IMR-90 (cell line): Measurements from ENCODE around the gene JPH3. TPM values are rescaled to one million over a fixed set of nuclear protein-coding genes. Genes with fewer than 3 reads are reported as not detected.
A peak's percentile ranks its signal among the peaks of the same experiment; 100 is the strongest.

ENCODE experiments used
- ATAC-seq: fragments of 200-7000 bp; cut with Tn5 transposase; 2 replicates; pipeline ENCODE4 v1.9.1; 2020; ENCODE audit warnings: low read depth, mild to moderate bottlenecking, moderate library complexity
- BruUV-seq: library from RNA; stranded (reverse); fragments of 400-500 nt; replicated peaks from 2 replicates; lab custom pipeline; 2021; lab: Mats Ljungman, UMichigan
- CTCF ChIA-PET: fragments of 300-600 bp; formaldehyde crosslinking; extraction: SDS; loops from one replicate; lab custom pipeline; 2021; ENCODE audit warnings: antibody characterized with exemption; lab: Yijun Ruan, JAX
- POLR2A ChIA-PET: fragments of 300-600 bp; sonication (Branson Sonifier 250); formaldehyde crosslinking; loops from one replicate; lab custom pipeline; 2022; ENCODE audit warnings: antibody characterized with exemption; ENCODE audit not compliant: unreplicated experiment; lab: Charles Lee
- DNase-seq: peaks from one replicate; pipeline ENCODE4 v3.0.0; 2013
- H2AFZ ChIP-seq: replicated peaks from 2 replicates; pipeline ENCODE3; 2013; ENCODE audit warnings: low read length, mild to moderate bottlenecking; ENCODE audit not compliant: poor library complexity
- H2AK5ac ChIP-seq: 2 replicates; pipeline ENCODE4 v1.6.1; 2013; ENCODE audit warnings: low read depth, low read length, inconsistent platforms
- H2AK9ac ChIP-seq: replicated peaks from 2 replicates; pipeline ENCODE3; 2013; ENCODE audit warnings: mild to moderate bottlenecking, low read depth, low read length, moderate library complexity; ENCODE audit not compliant: poor library complexity
- H2BK120ac ChIP-seq: 2 replicates; pipeline ENCODE4 v1.6.1; 2013; ENCODE audit warnings: low read depth, low read length, inconsistent platforms
- H2BK15ac ChIP-seq: 3 replicates; pipeline ENCODE4 v1.6.1; 2013; ENCODE audit warnings: low read depth, low read length, inconsistent platforms
- H2BK20ac ChIP-seq: 2 replicates; pipeline ENCODE4 v1.6.1; 2013; ENCODE audit warnings: low read depth, mild to moderate bottlenecking, inconsistent platforms, low read length, moderate library complexity
- H2BK5ac ChIP-seq: 2 replicates; pipeline ENCODE4 v1.6.1; 2013; ENCODE audit warnings: mild to moderate bottlenecking, low read depth, low read length, inconsistent platforms; ENCODE audit not compliant: poor library complexity, severe bottlenecking
- H3K14ac ChIP-seq: replicated peaks from 2 replicates; pipeline ENCODE4 v1.6.1; 2013; ENCODE audit warnings: low read depth, low read length, inconsistent platforms
- H3K18ac ChIP-seq: 2 replicates; pipeline ENCODE4 v1.6.1; 2013; ENCODE audit warnings: low read depth, low read length, control low read depth
- H3K23ac ChIP-seq: 2 replicates; pipeline ENCODE4 v1.6.1; 2013; ENCODE audit warnings: low read depth, low read length, inconsistent platforms
- H3K27ac ChIP-seq: 2 replicates; pipeline ENCODE4 v1.5.1; 2013; ENCODE audit warnings: mild to moderate bottlenecking, control low read depth, low read length; ENCODE audit not compliant: insufficient read depth
- H3K27me3 ChIP-seq: 2 replicates; pipeline ENCODE4 v1.6.1; 2013; ENCODE audit warnings: low read length; ENCODE audit not compliant: control insufficient read depth, insufficient read depth
- H3K36me3 ChIP-seq: 2 replicates; pipeline ENCODE4 v1.6.1; 2013; ENCODE audit warnings: low read length, mixed read lengths; ENCODE audit not compliant: control insufficient read depth, insufficient read depth
- H3K4ac ChIP-seq: 2 replicates; pipeline ENCODE4 v1.6.1; 2013; ENCODE audit warnings: low read depth, low read length, inconsistent platforms
- H3K4me1 ChIP-seq: 2 replicates; pipeline ENCODE4 v1.6.1; 2013; ENCODE audit warnings: low read length, mixed read lengths; ENCODE audit not compliant: control insufficient read depth, insufficient read depth
- H3K4me2 ChIP-seq: 2 replicates; pipeline ENCODE4 v1.6.1; 2013; ENCODE audit warnings: low read depth, mild to moderate bottlenecking, control low read depth, low read length, moderate library complexity
- H3K4me3 ChIP-seq: 2 replicates; pipeline ENCODE4 v1.5.1; 2013; ENCODE audit warnings: low read depth, mild to moderate bottlenecking, control low read depth, low read length, moderate library complexity; ENCODE audit not compliant: insufficient read depth
- H3K56ac ChIP-seq: 2 replicates; pipeline ENCODE4 v1.6.1; 2013; ENCODE audit warnings: low read length, inconsistent platforms; ENCODE audit not compliant: insufficient read depth; ENCODE audit errors: extremely low read depth
- H3K79me1 ChIP-seq, 2 experiments: 2 replicates each; pipeline ENCODE4 v1.6.1; 2013; ENCODE audit warnings: low read length in 2 of 2, inconsistent platforms in 1 of 2, low read depth in 1 of 2
- H3K9ac ChIP-seq: 2 replicates; pipeline ENCODE4 v1.6.1; 2013; ENCODE audit warnings: low read depth, low read length, control low read depth
- H3K9me1 ChIP-seq: 2 replicates; pipeline ENCODE4 v1.6.1; 2013; ENCODE audit warnings: low read length, inconsistent platforms; ENCODE audit not compliant: insufficient read depth
- H3K9me3 ChIP-seq: 2 replicates; pipeline ENCODE4 v1.6.1; 2013; ENCODE audit warnings: low read length; ENCODE audit not compliant: control insufficient read depth, insufficient read depth
- H4K20me1 ChIP-seq: 2 replicates; pipeline ENCODE4 v1.6.1; 2013; ENCODE audit warnings: low read length, inconsistent platforms; ENCODE audit not compliant: insufficient read depth
- H4K5ac ChIP-seq: 2 replicates; pipeline ENCODE4 v1.6.1; 2013; ENCODE audit warnings: mild to moderate bottlenecking, low read depth, low read length, control low read depth
- H4K8ac ChIP-seq, 2 experiments: 2 replicates each; pipeline ENCODE4 v1.6.1; 2013; ENCODE audit warnings: low read depth in 2 of 2, low read length in 2 of 2, control low read depth in 1 of 2, inconsistent platforms in 1 of 2
- H4K91ac ChIP-seq: 2 replicates; pipeline ENCODE4 v1.6.1; 2013; ENCODE audit warnings: low read depth, low read length, inconsistent platforms; ENCODE audit not compliant: insufficient read depth
- CHD1 ChIP-seq: IDR thresholded peaks from 2 replicates; pipeline ENCODE4 v1.6.1; 2012; ENCODE audit warnings: low read depth, low read length, improper control_type of control experiment
- POLR2A ChIP-seq: IDR thresholded peaks from 2 replicates; pipeline ENCODE4 v1.6.1; 2012; ENCODE audit warnings: mild to moderate bottlenecking, low read depth, low read length
- RAD21 ChIP-seq: IDR thresholded peaks from 2 replicates; pipeline ENCODE4 v1.6.1; 2012; ENCODE audit warnings: low read length, improper control_type of control experiment
- WGBS, 2 experiments: methylation state at CpG; one replicate each; pipeline versions ENCODE4 v1.1.5 to v1.1.7; 2013; ENCODE audit warnings: missing lambda C conversion rate in 2 of 2; ENCODE audit not compliant: insufficient read length in 1 of 2; ENCODE audit errors: extremely low coverage in 2 of 2; 5-methylcytosine and 5-hydroxymethylcytosine counted together
- dilution Hi-C: fragments of 300-500 bp; cut with HindIII; formaldehyde crosslinking; loops from one replicate; pipeline ENCODE4 v1.14.3; 2018; ENCODE audit warnings: low sequenced_read_pairs; ENCODE audit not compliant: unreplicated experiment
- in situ Hi-C: fragments of 300-500 bp; cut with MboI; formaldehyde crosslinking; loops from 3 replicates; pipeline ENCODE4 v1.14.3; 2019; ENCODE audit warnings: low sequenced_read_pairs, inconsistent platforms, mixed read lengths
- intact Hi-C: fragments of 100-400 bp; cut with micrococcal nuclease; formaldehyde crosslinking; loops from 2 replicates; pipeline ENCODE4 v1.10.0; 2022
- polyA plus RNA-seq, 3 experiments: library from polyadenylated mRNA; depleted of rRNA; stranded (reverse); fragments of >200 nt; gene quantifications; 2 replicates each; pipeline ENCODE4 v1.2.3, GENCODE V29; 2012; ENCODE audit warnings: low replicate concordance in 1 of 3
- total RNA-seq: library from RNA; depleted of rRNA; stranded (reverse); fragments of >200 nt; gene quantifications from 2 replicates; pipeline ENCODE4 v1.2.3, GENCODE V29; 2012

Gene JPH3
- total and polyA plus RNA-seq, 2 of the 4 experiments (the other 2 are of a cell fraction): 0.03 TPM; not detected in 1

- H3K4me3 ChIP-seq: no peak overlapping the region
Measured at GRCh38 chr16:87582966-87583325, 19.4 kb upstream of the JPH3 start.

More at GRCh38 chr16:87582966-87583325, 19.4 kb upstream of the JPH3 start:
- Histone ChIP-seq H4K8ac (peak overlapping the region; percentile 47 to 84; a peak in 3 of 4 replicates), H4K5ac (peak overlapping the region; percentile 90), H3K14ac (peak overlapping the region; percentile 71), H3K18ac (peak overlapping the region; percentile 98), H3K9ac (peak overlapping the region; percentile 65; the same call in 1 of the 2 replicates), H2AK9ac (peak overlapping the region; percentile 26), H3K23ac (peak overlapping the region; percentile 81), H3K4ac (peak overlapping the region; percentile 93), H3K56ac (no peak overlapping the region), H3K9me1 (peaks cover 18% of the 10 kb centered on the region), H4K20me1 (no peaks in the 10 kb centered on the region), H4K91ac (peak overlapping the region; percentile 88), H3K79me1 (0 out of 4 replicates have a peak, but pooled peaks cover 0 to 5% of the 10 kb centered on the region in 2 experiments), H2BK120ac (peak overlapping the region; percentile 71), H2BK20ac (peak overlapping the region; percentile 53), H3K27ac (peak overlapping the region; percentile 94), H3K4me2 (no peak overlapping the region; the same call in 1 of the 2 replicates), H3K27me3 (peaks cover 8% of the 10 kb centered on the region; the same call in 1 of the 2 replicates), H3K9me3 (no peaks in the 10 kb centered on the region), H3K36me3 (no peaks in the 10 kb centered on the region), H2AK5ac (peak overlapping the region; percentile 98; the same call in 1 of the 2 replicates), H2BK15ac (peak overlapping the region; percentile 62; the same call in 1 of the 3 replicates), H3K4me1 (peaks cover 26% of the 10 kb centered on the region), H2BK5ac (peak overlapping the region; percentile 64), H2AFZ (peak overlapping the region; percentile 27)
- no peak; the same call in 1 of the 2 replicates for TF ChIP-seq POLR2A
- TF ChIP-seq RAD21: no peak
- no peak for TF ChIP-seq CHD1
- DNase-seq: no peak
- 100% methylated on average over 1 of the region's 2 CpGs; no CpG with 5 or more reads in 1 of the 2 experiments for WGBS, 2 experiments
- in situ Hi-C loops (no loop called here), dilution Hi-C loops (no loop called here), intact Hi-C loops (loop anchor here (2.0 kb wide), 1 partner anchor 90 kb away; the partner anchor contains the start of gene ZCCHC14)
- CTCF ChIA-PET: interaction anchor here (1.5 to 2.0 kb wide), 3 partner anchors 12 to 186 kb away, joined by 6 to 11 read pairs (median 8); no protein-coding TSS in a partner anchor
- no TSS peak for BruUV-seq
- POLR2A ChIA-PET: interaction anchor here (0.6 kb wide), 1 partner anchor 182 kb away, joined by 9 read pairs; no protein-coding TSS in a partner anchor
- ATAC-seq: no peak
